ENCODE results near the gene IL11RA.
A peak's percentile ranks its signal among the peaks of the same experiment; 100 is the strongest.

IL11RA gene

DNA sequence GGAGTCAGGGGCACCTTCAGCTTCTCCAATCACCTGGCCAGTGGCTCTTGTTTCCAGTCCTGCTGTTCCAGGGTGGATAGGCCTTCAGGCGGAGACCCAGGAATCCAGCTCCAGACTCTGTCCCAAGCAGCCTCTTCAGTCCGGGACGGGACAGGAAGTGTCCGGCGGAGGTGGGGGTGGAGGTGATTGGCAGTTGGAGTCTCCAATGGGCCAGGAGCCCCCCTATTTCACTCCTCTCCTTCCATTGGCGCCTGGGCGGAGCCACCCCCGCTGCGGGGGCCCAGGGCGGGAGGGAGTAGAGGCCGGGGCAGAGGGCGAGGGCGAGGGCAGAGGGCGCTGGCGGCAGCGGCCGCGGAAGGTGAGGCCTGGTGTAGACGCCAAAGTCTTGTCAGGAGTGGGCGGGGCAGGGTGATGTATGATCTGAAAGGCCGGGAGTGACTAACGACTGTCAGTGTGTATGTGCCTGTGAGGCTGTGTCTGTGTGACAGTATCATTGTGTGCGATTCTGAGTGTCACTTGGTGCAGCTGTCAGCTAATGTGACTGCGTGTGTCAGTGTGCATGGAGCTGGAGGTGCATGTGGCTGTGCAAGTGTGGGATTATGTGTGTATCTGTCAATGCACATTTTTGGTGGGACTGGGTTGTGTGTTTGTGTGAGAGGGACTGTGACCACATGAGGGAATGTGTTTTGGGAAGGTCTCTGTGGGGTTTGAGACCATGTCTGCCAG lies at the start of gene IL11RA:
TSS of gene IL11RA (plus strand) at position 310 of the 726 bp plus-strand sequence. CDS start 3,033 bp downstream, outside the sequence.
- TF ChIP-seq ZFX (IDR thresholded peaks at IDR 0.05), result no peak
- TF ChIP-seq, protein P1, sequence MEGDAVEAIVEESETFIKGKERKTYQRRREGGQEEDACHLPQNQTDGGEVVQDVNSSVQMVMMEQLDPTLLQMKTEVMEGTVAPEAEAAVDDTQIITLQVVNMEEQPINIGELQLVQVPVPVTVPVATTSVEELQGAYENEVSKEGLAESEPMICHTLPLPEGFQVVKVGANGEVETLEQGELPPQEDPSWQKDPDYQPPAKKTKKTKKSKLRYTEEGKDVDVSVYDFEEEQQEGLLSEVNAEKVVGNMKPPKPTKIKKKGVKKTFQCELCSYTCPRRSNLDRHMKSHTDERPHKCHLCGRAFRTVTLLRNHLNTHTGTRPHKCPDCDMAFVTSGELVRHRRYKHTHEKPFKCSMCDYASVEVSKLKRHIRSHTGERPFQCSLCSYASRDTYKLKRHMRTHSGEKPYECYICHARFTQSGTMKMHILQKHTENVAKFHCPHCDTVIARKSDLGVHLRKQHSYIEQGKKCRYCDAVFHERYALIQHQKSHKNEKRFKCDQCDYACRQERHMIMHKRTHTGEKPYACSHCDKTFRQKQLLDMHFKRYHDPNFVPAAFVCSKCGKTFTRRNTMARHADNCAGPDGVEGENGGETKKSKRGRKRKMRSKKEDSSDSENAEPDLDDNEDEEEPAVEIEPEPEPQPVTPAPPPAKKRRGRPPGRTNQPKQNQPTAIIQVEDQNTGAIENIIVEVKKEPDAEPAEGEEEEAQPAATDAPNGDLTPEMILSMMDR (conservative IDR thresholded peaks at IDR 0.05), result no peak
- H3K27ac ChIP-seq, result peak within 1 kb of the TSS; percentile 71

GRCh38 chr9:34603610-34604231 lies 48.3 kb upstream of the IL11RA start:
- no peak for TF ChIP-seq ZFX (IDR thresholded peaks at IDR 0.05)
- TF ChIP-seq, protein P1 (conservative IDR thresholded peaks at IDR 0.05), result peak; percentile 95
- no peak overlapping the region for H3K27ac ChIP-seq

DNA sequence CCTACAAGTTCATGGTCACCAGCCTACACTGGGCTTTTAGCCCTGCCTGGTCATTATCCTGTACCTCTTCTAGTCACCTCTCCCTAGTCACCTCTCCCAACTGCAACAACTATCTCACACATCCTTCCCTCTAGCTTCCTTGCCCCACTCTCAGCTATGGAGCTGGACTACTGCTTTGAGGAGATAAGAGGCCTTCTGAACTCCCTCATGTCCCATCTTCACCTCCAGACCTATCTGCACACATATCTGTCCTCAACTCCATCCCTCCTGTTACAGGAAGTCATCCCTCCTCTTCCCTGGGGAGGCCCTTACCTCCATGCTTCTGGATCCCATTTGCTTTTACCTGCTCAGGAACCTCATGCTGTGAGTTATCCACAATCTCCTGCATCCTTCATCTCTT lies 45.8 kb upstream of the IL11RA start:
- H3K27ac ChIP-seq, result no peak overlapping the region
- TF ChIP-seq, protein P1 (conservative IDR thresholded peaks at IDR 0.05), result no peak
- TF ChIP-seq ZFX (IDR thresholded peaks at IDR 0.05), result no peak

- TF ChIP-seq, protein P1 (conservative IDR thresholded peaks at IDR 0.05), result no peak
- no peak for TF ChIP-seq ZFX (IDR thresholded peaks at IDR 0.05)
- no peak overlapping the region for H3K27ac ChIP-seq
These were observed 45.1 kb upstream of the IL11RA start for GRCh38 chr9:34606905-34607304.

- no peak for TF ChIP-seq ZFX (IDR thresholded peaks at IDR 0.05)
- TF ChIP-seq, protein P1 (conservative IDR thresholded peaks at IDR 0.05), result no peak
- H3K27ac ChIP-seq, result no peak overlapping the region
These were observed 44.7 kb upstream of the IL11RA start for GRCh38 chr9:34607331-34607730.

DNA sequence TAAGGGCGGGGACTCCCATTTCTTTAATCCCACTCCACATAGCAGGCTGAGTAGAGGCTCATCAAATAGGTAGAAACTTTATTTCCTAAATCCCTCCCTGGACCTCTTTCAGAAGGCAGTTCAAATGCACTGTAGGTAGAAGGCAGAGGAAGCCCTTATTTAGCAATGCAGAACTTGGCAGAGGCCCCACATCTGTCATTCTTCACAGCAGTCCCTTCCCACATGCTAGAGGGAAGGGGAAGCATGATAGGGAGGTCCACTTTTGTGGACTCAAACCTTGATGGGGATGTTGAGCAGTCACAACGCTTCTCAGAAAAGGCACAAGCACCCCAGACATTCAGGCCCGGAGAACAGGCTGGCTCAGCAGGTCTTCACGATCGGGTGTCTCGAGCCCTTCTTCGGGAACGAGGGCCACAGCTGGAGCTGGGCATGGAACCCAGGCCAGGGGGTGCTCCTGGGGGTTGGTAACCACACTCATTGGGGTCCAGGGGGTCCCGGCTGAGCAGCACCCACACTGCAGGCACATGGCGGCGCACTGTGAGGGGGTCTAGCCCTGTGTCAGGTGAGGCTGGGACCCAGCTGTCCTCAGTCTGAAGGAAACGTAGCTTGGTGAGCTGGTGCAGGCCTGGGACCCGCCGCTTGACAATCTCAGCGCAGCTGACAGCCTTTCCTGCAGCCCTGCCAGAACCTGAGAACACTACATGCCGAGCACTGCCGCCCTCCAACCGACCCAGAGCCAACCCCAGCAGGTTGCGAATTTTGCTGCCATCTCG lies 41.4 kb upstream of the IL11RA start:
- no peak for TF ChIP-seq ZFX (IDR thresholded peaks at IDR 0.05)
- TF ChIP-seq, protein P1 (conservative IDR thresholded peaks at IDR 0.05), result no peak
- peak overlapping the region; percentile 90 for H3K27ac ChIP-seq
